Measurements from ENCODE around the gene PHF1. TPM values are rescaled to one million over a fixed set of nuclear protein-coding genes. Genes with fewer than 3 reads are reported as not detected.

PHF1 gene
- total RNA-seq, 1 donor: 78.5 TPM

- H3K4me3 ChIP-seq (ENCODE audit: low read length): peak overlapping the region; percentile 64
- H3K9me3 ChIP-seq (ENCODE audit: low read depth, low read length): no peaks in the 10 kb centered on the region
- no peaks in the 10 kb centered on the region for H3K27me3 ChIP-seq (ENCODE audit: insufficient read depth, low read length)
- peaks cover 36% of the 10 kb centered on the region for H3K4me1 ChIP-seq (ENCODE audit: insufficient read depth, low read length)
Measured at GRCh38 chr6:33410050-33410710, 634 bp upstream of the PHF1 start.

GRCh38 chr6:33411632-33412005 is 805 bp downstream of the PHF1 start:
- Histone ChIP-seq H3K4me3 (ENCODE audit: low read length) (peak overlapping the region; percentile 61), H3K4me1 (ENCODE audit: insufficient read depth, low read length) (peaks cover 49% of the 10 kb centered on the region), H3K27me3 (ENCODE audit: insufficient read depth, low read length) (no peaks in the 10 kb centered on the region), H3K9me3 (ENCODE audit: low read depth, low read length) (no peaks in the 10 kb centered on the region)

GRCh38 chr6:33412140-33413009 is 1.6 kb downstream of the PHF1 start:
- H3K9me3 ChIP-seq (ENCODE audit: low read depth, low read length): no peaks in the 10 kb centered on the region
- H3K4me3 ChIP-seq (ENCODE audit: low read length): no peak overlapping the region
- H3K4me1 ChIP-seq (ENCODE audit: insufficient read depth, low read length): peaks cover 56% of the 10 kb centered on the region
- no peaks in the 10 kb centered on the region for H3K27me3 ChIP-seq (ENCODE audit: insufficient read depth, low read length)

- H3K4me1 ChIP-seq (ENCODE audit: insufficient read depth, low read length): peaks cover 64% of the 10 kb centered on the region
Measured at GRCh38 chr6:33413241-33414120, 2.7 kb downstream of the PHF1 start.

GRCh38 chr6:33414592-33415271 is 3.9 kb downstream of the PHF1 start:
- Histone ChIP-seq H3K4me1 (ENCODE audit: insufficient read depth, low read length) (peaks cover 71% of the 10 kb centered on the region), H3K4me3 (ENCODE audit: low read length) (no peak overlapping the region), H3K27me3 (ENCODE audit: insufficient read depth, low read length) (no peaks in the 10 kb centered on the region), H3K9me3 (ENCODE audit: low read depth, low read length) (no peaks in the 10 kb centered on the region)

More at GRCh38 chr6:33413241-33414120, 2.7 kb downstream of the PHF1 start:
- H3K9me3 ChIP-seq (ENCODE audit: low read depth, low read length): no peaks in the 10 kb centered on the region
- no peak overlapping the region for H3K4me3 ChIP-seq (ENCODE audit: low read length)
- H3K27me3 ChIP-seq (ENCODE audit: insufficient read depth, low read length): no peaks in the 10 kb centered on the region

- no peak overlapping the region for H3K4me3 ChIP-seq (ENCODE audit: low read length)
- H3K9me3 ChIP-seq (ENCODE audit: low read depth, low read length): no peaks in the 10 kb centered on the region
- no peaks in the 10 kb centered on the region for H3K27me3 ChIP-seq (ENCODE audit: insufficient read depth, low read length)
- H3K4me1 ChIP-seq (ENCODE audit: insufficient read depth, low read length): peaks cover 70% of the 10 kb centered on the region
Measured at GRCh38 chr6:33415831-33416230, 5.0 kb downstream of the PHF1 start.

- H3K27me3 ChIP-seq (ENCODE audit: insufficient read depth, low read length): no peaks in the 10 kb centered on the region
- peak overlapping the region; percentile 43 for H3K4me3 ChIP-seq (ENCODE audit: low read length)
- peaks cover 67% of the 10 kb centered on the region for H3K4me1 ChIP-seq (ENCODE audit: insufficient read depth, low read length)
- no peaks in the 10 kb centered on the region for H3K9me3 ChIP-seq (ENCODE audit: low read depth, low read length)
Measured at GRCh38 chr6:33416386-33417127, 5.7 kb downstream of the PHF1 start.

GRCh38 chr6:33417128-33417902 is 6.5 kb downstream of the PHF1 start:
- H3K4me1 ChIP-seq (ENCODE audit: insufficient read depth, low read length): peaks cover 59% of the 10 kb centered on the region
- H3K27me3 ChIP-seq (ENCODE audit: insufficient read depth, low read length): no peaks in the 10 kb centered on the region
- peak overlapping the region; percentile 43 for H3K4me3 ChIP-seq (ENCODE audit: low read length)
- no peaks in the 10 kb centered on the region for H3K9me3 ChIP-seq (ENCODE audit: low read depth, low read length)

- no peaks in the 10 kb centered on the region for H3K27me3 ChIP-seq (ENCODE audit: insufficient read depth, low read length)
- H3K9me3 ChIP-seq (ENCODE audit: low read depth, low read length): no peaks in the 10 kb centered on the region
- H3K4me3 ChIP-seq (ENCODE audit: low read length): peak within 1 kb of the TSS; percentile 43
- H3K4me1 ChIP-seq (ENCODE audit: insufficient read depth, low read length): peaks cover 53% of the 10 kb centered on the region
Measured at GRCh38 chr6:33417903-33418689, 7.3 kb downstream of the PHF1 start, which contains the start of gene CUTA. Gene CUTA (minus strand): TSS chr6:33418107. CDS start chr6:33418000, 107 bp downstream.

GRCh38 chr6:33418690-33419291 is 8.0 kb downstream of the PHF1 start:
- peak overlapping the region; percentile 43 for H3K4me3 ChIP-seq (ENCODE audit: low read length)
- no peaks in the 10 kb centered on the region for H3K27me3 ChIP-seq (ENCODE audit: insufficient read depth, low read length)
- peaks cover 53% of the 10 kb centered on the region for H3K4me1 ChIP-seq (ENCODE audit: insufficient read depth, low read length)
- H3K9me3 ChIP-seq (ENCODE audit: low read depth, low read length): no peaks in the 10 kb centered on the region

- Histone ChIP-seq H3K27me3 (ENCODE audit: insufficient read depth, low read length) (no peaks in the 10 kb centered on the region), H3K9me3 (ENCODE audit: low read depth, low read length) (no peaks in the 10 kb centered on the region), H3K4me1 (ENCODE audit: insufficient read depth, low read length) (peaks cover 51% of the 10 kb centered on the region), H3K4me3 (ENCODE audit: low read length) (no peak within 1 kb of the TSS)
Measured at GRCh38 chr6:33419580-33420490, 9.0 kb downstream of the PHF1 start, which contains the start of gene SYNGAP1. Gene SYNGAP1 (plus strand): TSS chr6:33420065. CDS start chr6:33420265, 200 bp downstream.

All from mononuclear cell (primary cell).